Measurements from ENCODE around the gene MEPE.
"Not testable (repeated sequence)": the region's sequence is repeated elsewhere in the genome, so short reads cannot be mapped to it uniquely, and the experiment has no call there.

The MEPE gene

GRCh38 chr4:87886083-87886482 lies 53.3 kb downstream of the MEPE start:
- no peak for DNase-seq

- DNase-seq: not testable (repeated sequence)
Measured at GRCh38 chr4:87890753-87891152, 58.0 kb downstream of the MEPE start.

GRCh38 chr4:87895964-87896621 lies 63.3 kb downstream of the MEPE start:
- no peak for DNase-seq
